ENCODE results near the gene SND1.
A peak's percentile ranks its signal among the peaks of the same experiment; 100 is the strongest.

DNA sequence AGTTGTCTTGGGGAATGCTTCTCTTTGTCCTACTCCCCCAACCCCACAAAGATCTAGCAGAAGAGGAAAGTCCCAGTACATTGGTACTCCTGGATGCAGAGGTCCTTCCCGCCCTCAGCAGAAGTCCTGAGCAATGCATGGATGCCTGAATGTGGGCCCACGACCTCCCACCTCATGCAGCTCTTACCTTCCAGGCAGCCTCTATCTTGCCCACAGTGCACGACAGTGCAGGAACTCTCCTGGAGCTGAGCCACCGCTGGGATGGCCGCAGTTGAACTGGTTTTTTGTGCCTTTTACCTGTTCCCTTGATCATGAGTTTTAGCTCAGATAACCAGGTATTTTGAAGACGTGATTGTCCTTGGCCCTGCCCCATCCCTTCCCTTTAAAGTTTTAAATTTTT is 341.3 kb downstream of the SND1 start:
- TF ChIP-seq POLR2A (IDR thresholded peaks at IDR 0.05) = no peak
- TF ChIP-seq, protein P1, sequence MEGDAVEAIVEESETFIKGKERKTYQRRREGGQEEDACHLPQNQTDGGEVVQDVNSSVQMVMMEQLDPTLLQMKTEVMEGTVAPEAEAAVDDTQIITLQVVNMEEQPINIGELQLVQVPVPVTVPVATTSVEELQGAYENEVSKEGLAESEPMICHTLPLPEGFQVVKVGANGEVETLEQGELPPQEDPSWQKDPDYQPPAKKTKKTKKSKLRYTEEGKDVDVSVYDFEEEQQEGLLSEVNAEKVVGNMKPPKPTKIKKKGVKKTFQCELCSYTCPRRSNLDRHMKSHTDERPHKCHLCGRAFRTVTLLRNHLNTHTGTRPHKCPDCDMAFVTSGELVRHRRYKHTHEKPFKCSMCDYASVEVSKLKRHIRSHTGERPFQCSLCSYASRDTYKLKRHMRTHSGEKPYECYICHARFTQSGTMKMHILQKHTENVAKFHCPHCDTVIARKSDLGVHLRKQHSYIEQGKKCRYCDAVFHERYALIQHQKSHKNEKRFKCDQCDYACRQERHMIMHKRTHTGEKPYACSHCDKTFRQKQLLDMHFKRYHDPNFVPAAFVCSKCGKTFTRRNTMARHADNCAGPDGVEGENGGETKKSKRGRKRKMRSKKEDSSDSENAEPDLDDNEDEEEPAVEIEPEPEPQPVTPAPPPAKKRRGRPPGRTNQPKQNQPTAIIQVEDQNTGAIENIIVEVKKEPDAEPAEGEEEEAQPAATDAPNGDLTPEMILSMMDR (IDR thresholded peaks at IDR 0.05 in 8 of 11, conservative IDR thresholded peaks at IDR 0.05 in 3 of 11) = no peak
- TF ChIP-seq POLR2AphosphoS5 (IDR thresholded peaks at IDR 0.05) = peak in 1 of 3 donors; percentile 9
